Measurements from ENCODE around the gene SHKBP1. TPM values are rescaled to one million over a fixed set of nuclear protein-coding genes. Genes with fewer than 3 reads are reported as not detected.

SHKBP1 gene
- polyA plus RNA-seq, 1 experiment: 59.0 TPM

GRCh38 chr19:40616178-40616577 lies 39.5 kb downstream of the SHKBP1 start:
- no peak for DNase-seq (ENCODE audit: low read depth)
- Histone ChIP-seq H3K36me3 (ENCODE audit: control insufficient read depth, insufficient read depth, low read length) (peaks cover 4% of the 10 kb centered on the region), H3K27me3 (ENCODE audit: control insufficient read depth, insufficient read depth, low read length) (no peaks in the 10 kb centered on the region), H3K4me3 (ENCODE audit: low read depth, low read length) (no peak overlapping the region)
- TF ChIP-seq CTCF (IDR thresholded peaks at IDR 0.05; ENCODE audit: insufficient read depth, low read depth, low read length): no peak
- CTCF ChIA-PET: interaction anchor here (1.9 to 4.8 kb wide), 3 partner anchors 13 to 18 kb away, joined by 4 to 41 read pairs (median 19); no protein-coding TSS in a partner anchor
- POLR2A ChIA-PET: no interaction called here

GRCh38 chr19:40616941-40617340 lies 40.3 kb downstream of the SHKBP1 start:
- POLR2A ChIA-PET: no interaction called here
- Histone ChIP-seq H3K4me3 (ENCODE audit: low read depth, low read length) (no peak overlapping the region), H3K36me3 (ENCODE audit: control insufficient read depth, insufficient read depth, low read length) (peaks cover 7% of the 10 kb centered on the region), H3K27me3 (ENCODE audit: control insufficient read depth, insufficient read depth, low read length) (no peaks in the 10 kb centered on the region)
- CTCF ChIA-PET: interaction anchor here (1.9 to 4.8 kb wide), 3 partner anchors 14 to 18 kb away, joined by 4 to 41 read pairs (median 19); no protein-coding TSS in a partner anchor
- no peak for TF ChIP-seq CTCF (IDR thresholded peaks at IDR 0.05; ENCODE audit: insufficient read depth, low read depth, low read length)
- no peak for DNase-seq (ENCODE audit: low read depth)

- Histone ChIP-seq H3K36me3 (ENCODE audit: control insufficient read depth, insufficient read depth, low read length) (peaks cover 11% of the 10 kb centered on the region), H3K27me3 (ENCODE audit: control insufficient read depth, insufficient read depth, low read length) (no peaks in the 10 kb centered on the region), H3K4me3 (ENCODE audit: low read depth, low read length) (no peak overlapping the region)
- DNase-seq (ENCODE audit: low read depth): no peak
- no peak for TF ChIP-seq CTCF (IDR thresholded peaks at IDR 0.05; ENCODE audit: insufficient read depth, low read depth, low read length)
- ChIA-PET CTCF (interaction anchor here (1.2 to 9.1 kb wide), 3 partner anchors 16 to 153 kb away, joined by 3 to 116 read pairs (median 3); partner anchors contain the start of gene BLVRB), POLR2A (no interaction called here)
Measured at GRCh38 chr19:40617961-40618360, 41.3 kb downstream of the SHKBP1 start.

- peaks cover 15% of the 10 kb centered on the region for H3K36me3 ChIP-seq (ENCODE audit: control insufficient read depth, insufficient read depth, low read length)
- TF ChIP-seq CTCF (IDR thresholded peaks at IDR 0.05; ENCODE audit: insufficient read depth, low read depth, low read length): no peak
- H3K4me3 ChIP-seq (ENCODE audit: low read depth, low read length): no peak overlapping the region
- no peaks in the 10 kb centered on the region for H3K27me3 ChIP-seq (ENCODE audit: control insufficient read depth, insufficient read depth, low read length)
- ChIA-PET POLR2A (interaction anchor here (0.6 to 0.7 kb wide), 2 partner anchors 10 to 23 kb away, joined by 3 to 9 read pairs; no protein-coding TSS in a partner anchor), CTCF (interaction anchor here (0.6 to 9.1 kb wide), 5 partner anchors 11 to 24 kb away, joined by 4 to 116 read pairs (median 4); no protein-coding TSS in a partner anchor)
- DNase-seq (ENCODE audit: low read depth): no peak
Measured at GRCh38 chr19:40619333-40620160, 42.9 kb downstream of the SHKBP1 start.

GRCh38 chr19:40620161-40620485 lies 43.5 kb downstream of the SHKBP1 start:
- H3K36me3 ChIP-seq (ENCODE audit: control insufficient read depth, insufficient read depth, low read length): peaks cover 15% of the 10 kb centered on the region
- TF ChIP-seq CTCF (IDR thresholded peaks at IDR 0.05; ENCODE audit: insufficient read depth, low read depth, low read length): no peak
- DNase-seq (ENCODE audit: low read depth): no peak
- no peak overlapping the region for H3K4me3 ChIP-seq (ENCODE audit: low read depth, low read length)
- POLR2A ChIA-PET: interaction anchor here (0.6 to 0.7 kb wide), 2 partner anchors 10 to 23 kb away, joined by 3 to 9 read pairs; no protein-coding TSS in a partner anchor
- no peaks in the 10 kb centered on the region for H3K27me3 ChIP-seq (ENCODE audit: control insufficient read depth, insufficient read depth, low read length)
- CTCF ChIA-PET: interaction anchor here (0.6 to 9.1 kb wide), 5 partner anchors 11 to 25 kb away, joined by 4 to 116 read pairs (median 4); no protein-coding TSS in a partner anchor
